OCI-LY3 (cell line): ENCODE data around the gene RBPJ.

Experiments
- H2AFZ ChIP-seq: fragments of 200-600, 300-600 bp; shearing (Covaris generic); 2 replicates; pipeline ENCODE4 v1.6.0; 2014; ENCODE audit warnings: antibody characterized with exemption, low read depth, low read length
- H3K27ac ChIP-seq: fragments of 200-600, 300-600 bp; sonication (generic); 2 replicates; pipeline ENCODE4 v1.5.1; 2014; ENCODE audit warnings: mild to moderate bottlenecking, low read length, moderate library complexity, mixed read lengths
- H3K27me3 ChIP-seq: fragments of 200-600, 300-600 bp; sonication (generic); 2 replicates; pipeline ENCODE4 v1.6.1; 2014; ENCODE audit warnings: low read depth, low read length, mixed read lengths
- H3K36me3 ChIP-seq: fragments of 200-600, 300-600 bp; sonication (generic); replicated peaks from 2 replicates; pipeline ENCODE3; 2014; ENCODE audit warnings: low read depth, low read length, mixed read lengths
- H3K4me1 ChIP-seq: fragments of 300-600, 200-600 bp; sonication (generic); 2 replicates; pipeline ENCODE4 v1.6.1; 2014; ENCODE audit warnings: low read length, mixed read lengths
- H3K4me2 ChIP-seq: fragments of 200-600, 300-600 bp; sonication (generic); 2 replicates; pipeline ENCODE4 v1.6.1; 2014; ENCODE audit warnings: low read length, mixed read lengths
- H3K4me3 ChIP-seq: fragments of 300-600, 200-600 bp; sonication (generic); 2 replicates; pipeline ENCODE4 v1.5.1; 2014; ENCODE audit warnings: antibody characterized with exemption, mild to moderate bottlenecking, low read length, moderate library complexity
- H3K79me2 ChIP-seq: fragments of 300-600, 200-600 bp; shearing (Covaris generic); 2 replicates; pipeline ENCODE4 v1.6.1; 2014; ENCODE audit warnings: mild to moderate bottlenecking, low read length, mixed read lengths
- H3K9ac ChIP-seq: fragments of 300-600, 200-600 bp; shearing (Covaris generic); 2 replicates; pipeline ENCODE4 v1.6.0; 2014; ENCODE audit warnings: mild to moderate bottlenecking, low read length, moderate library complexity
- H3K9me3 ChIP-seq: fragments of 200-600, 300-600 bp; shearing (Covaris generic); 2 replicates; pipeline ENCODE4 v1.6.1; 2014; ENCODE audit warnings: low read length, mixed read lengths; ENCODE audit not compliant: insufficient read depth
- H4K20me1 ChIP-seq: fragments of 200-600, 300-600 bp; sonication (generic); 2 replicates; pipeline ENCODE4 v1.6.1; 2016; ENCODE audit warnings: low read length, mixed read lengths; ENCODE audit not compliant: insufficient read depth
- EZH2phosphoT487 ChIP-seq: fragments of 200-600 bp; shearing (Covaris generic); IDR thresholded peaks from 2 replicates; pipeline ENCODE4 v1.6.1; 2018; ENCODE audit warnings: antibody characterized with exemption, mixed run types, low read depth
- TF ChIP-seq, protein P1 (sequence below): fragments of 200-600, 300-600 bp; sonication (generic); IDR thresholded peaks from 2 replicates; pipeline ENCODE4 v1.5.1; 2014; ENCODE audit warnings: antibody characterized with exemption, low read length, low read depth

RBPJ gene

DNA sequence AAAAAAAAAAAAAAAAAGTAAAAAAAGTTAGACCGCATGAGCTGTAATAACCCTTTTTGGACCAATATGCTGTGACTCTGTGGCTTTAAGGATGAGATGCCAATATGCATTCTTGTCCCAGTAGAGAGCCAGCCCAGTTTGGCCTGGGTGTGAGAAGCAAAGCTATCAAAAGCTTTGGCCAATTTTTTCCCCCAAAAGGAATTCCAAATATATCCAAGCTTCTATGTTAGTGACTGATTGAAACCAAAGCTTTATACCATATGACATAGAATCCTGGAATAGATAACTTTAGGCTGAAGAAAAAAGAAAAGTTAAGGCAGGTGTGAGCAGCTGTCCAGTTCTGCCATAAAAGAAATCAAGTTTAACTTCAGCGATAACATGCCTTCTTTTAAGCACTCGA lies 30.5 kb upstream of the RBPJ start:
- Histone ChIP-seq H3K4me1 (peaks cover 61% of the 10 kb centered on the region), H3K9me3 (no peaks in the 10 kb centered on the region), H3K27me3 (no peaks in the 10 kb centered on the region), H3K4me2 (no peak overlapping the region), H3K9ac (no peak overlapping the region), H3K4me3 (no peak overlapping the region), H4K20me1 (no peaks in the 10 kb centered on the region), H3K36me3 (no peaks in the 10 kb centered on the region), H3K79me2 (no peaks in the 10 kb centered on the region), H3K27ac (no peak overlapping the region), H2AFZ (no peak overlapping the region)
- TF ChIP-seq EZH2phosphoT487 = no peak
- TF ChIP-seq, protein P1, sequence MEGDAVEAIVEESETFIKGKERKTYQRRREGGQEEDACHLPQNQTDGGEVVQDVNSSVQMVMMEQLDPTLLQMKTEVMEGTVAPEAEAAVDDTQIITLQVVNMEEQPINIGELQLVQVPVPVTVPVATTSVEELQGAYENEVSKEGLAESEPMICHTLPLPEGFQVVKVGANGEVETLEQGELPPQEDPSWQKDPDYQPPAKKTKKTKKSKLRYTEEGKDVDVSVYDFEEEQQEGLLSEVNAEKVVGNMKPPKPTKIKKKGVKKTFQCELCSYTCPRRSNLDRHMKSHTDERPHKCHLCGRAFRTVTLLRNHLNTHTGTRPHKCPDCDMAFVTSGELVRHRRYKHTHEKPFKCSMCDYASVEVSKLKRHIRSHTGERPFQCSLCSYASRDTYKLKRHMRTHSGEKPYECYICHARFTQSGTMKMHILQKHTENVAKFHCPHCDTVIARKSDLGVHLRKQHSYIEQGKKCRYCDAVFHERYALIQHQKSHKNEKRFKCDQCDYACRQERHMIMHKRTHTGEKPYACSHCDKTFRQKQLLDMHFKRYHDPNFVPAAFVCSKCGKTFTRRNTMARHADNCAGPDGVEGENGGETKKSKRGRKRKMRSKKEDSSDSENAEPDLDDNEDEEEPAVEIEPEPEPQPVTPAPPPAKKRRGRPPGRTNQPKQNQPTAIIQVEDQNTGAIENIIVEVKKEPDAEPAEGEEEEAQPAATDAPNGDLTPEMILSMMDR = no peak

DNA sequence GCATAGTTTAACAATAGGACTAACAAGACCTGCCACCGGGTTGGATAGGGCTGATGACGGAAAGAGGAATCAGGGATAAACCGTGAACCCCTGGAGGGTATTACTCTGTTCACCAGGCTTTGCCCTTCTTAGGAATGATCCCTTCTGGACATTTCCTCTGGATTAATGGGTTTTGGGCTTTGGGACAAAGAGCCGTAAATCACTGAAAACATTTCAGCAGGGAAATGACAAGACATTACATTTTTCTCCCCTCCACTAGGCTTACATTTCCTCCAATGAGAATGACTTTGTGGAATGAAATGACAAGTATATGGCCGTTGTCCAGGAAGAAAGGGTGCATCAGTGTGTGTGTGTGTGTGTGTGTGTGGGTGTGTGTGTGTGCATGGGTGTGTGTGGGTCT lies 25.9 kb upstream of the RBPJ start:
- Histone ChIP-seq H3K79me2 (no peaks in the 10 kb centered on the region), H3K27ac (no peak overlapping the region), H3K9ac (no peak overlapping the region), H3K4me2 (no peak overlapping the region), H3K4me1 (peaks cover 33% of the 10 kb centered on the region), H4K20me1 (no peaks in the 10 kb centered on the region), H3K27me3 (no peaks in the 10 kb centered on the region), H2AFZ (no peak overlapping the region), H3K4me3 (no peak overlapping the region), H3K36me3 (no peaks in the 10 kb centered on the region), H3K9me3 (no peaks in the 10 kb centered on the region)
- TF ChIP-seq EZH2phosphoT487 = no peak
- TF ChIP-seq, protein P1 = no peak

DNA sequence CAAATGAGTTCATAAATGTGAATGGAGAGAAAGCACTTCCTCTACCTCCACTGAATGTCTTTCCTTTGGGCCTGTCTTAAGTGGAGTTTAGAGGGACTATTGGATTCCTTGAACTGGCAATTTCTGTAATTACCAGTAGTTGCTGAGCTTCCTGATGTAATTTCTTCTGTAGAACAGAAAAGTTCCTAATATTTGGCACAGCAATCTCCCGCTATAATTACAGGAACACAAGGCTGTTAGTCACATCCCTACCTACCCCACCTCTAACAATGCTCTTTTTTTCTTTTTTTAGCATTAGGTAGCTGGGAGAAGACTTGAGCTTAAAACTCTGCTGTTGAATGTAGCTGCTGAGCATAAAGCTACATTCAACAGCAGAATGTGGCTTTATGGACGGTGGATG lies 24.8 kb upstream of the RBPJ start:
- H3K79me2 ChIP-seq = no peaks in the 10 kb centered on the region
- H3K4me2 ChIP-seq = no peak overlapping the region
- TF ChIP-seq EZH2phosphoT487 = no peak
- TF ChIP-seq, protein P1 = no peak
- H2AFZ ChIP-seq = no peak overlapping the region
- no peak overlapping the region for H3K27ac ChIP-seq
- no peak overlapping the region for H3K9ac ChIP-seq
- no peaks in the 10 kb centered on the region for H3K27me3 ChIP-seq
- no peak overlapping the region for H3K4me3 ChIP-seq
- no peaks in the 10 kb centered on the region for H3K36me3 ChIP-seq
- no peaks in the 10 kb centered on the region for H3K9me3 ChIP-seq
- H3K4me1 ChIP-seq = peaks cover 37% of the 10 kb centered on the region
- no peaks in the 10 kb centered on the region for H4K20me1 ChIP-seq

DNA sequence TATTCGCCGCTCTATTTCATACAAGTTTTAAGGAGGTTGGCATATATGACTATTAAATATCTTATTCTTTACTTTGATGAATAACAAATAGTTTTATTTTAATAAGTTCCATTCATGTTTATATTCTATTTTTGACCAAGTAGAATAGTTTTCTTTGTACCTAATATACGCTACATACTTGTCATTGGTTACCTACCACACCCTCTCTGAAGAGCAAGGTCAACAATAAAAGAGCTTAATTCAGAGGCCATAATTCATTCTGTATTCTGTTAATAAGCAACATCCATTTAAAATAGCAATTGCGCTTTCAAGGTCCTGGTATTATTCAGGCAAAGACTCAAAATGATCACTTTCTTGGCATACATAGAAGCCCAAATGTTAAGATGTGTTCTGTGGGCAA lies 24.3 kb upstream of the RBPJ start:
- Histone ChIP-seq H3K27me3 (no peaks in the 10 kb centered on the region), H4K20me1 (no peaks in the 10 kb centered on the region), H3K79me2 (no peaks in the 10 kb centered on the region), H3K27ac (no peak overlapping the region), H3K36me3 (no peaks in the 10 kb centered on the region), H3K4me1 (peaks cover 37% of the 10 kb centered on the region), H2AFZ (no peak overlapping the region), H3K4me2 (no peak overlapping the region), H3K9ac (no peak overlapping the region), H3K4me3 (no peak overlapping the region), H3K9me3 (no peaks in the 10 kb centered on the region)
- TF ChIP-seq EZH2phosphoT487 = no peak
- TF ChIP-seq, protein P1 = no peak
